Hematopoietic multipotent progenitor cell treated with erythropoietin and hydrocortisone succinate and interleukin-3 and kit ligand, for 6 days (in vitro differentiated cells): ENCODE data around the gene IDI1.
A peak's percentile ranks its signal among the peaks of the same experiment; 100 is the strongest.
"Not testable (repeated sequence)": the region's sequence is repeated elsewhere in the genome, so short reads cannot be mapped to it uniquely, and the experiment has no call there.

Experiments
- DNase-seq: peaks from one replicate; pipeline ENCODE4 v3.0.0-alpha.2; 2015

The IDI1 gene

GRCh38 chr10:1029838-1030237 is 19.1 kb downstream of the IDI1 start:
- no peak for DNase-seq

- no peak for DNase-seq
Observed at GRCh38 chr10:1026578-1026977, 22.3 kb downstream of the IDI1 start.

- DNase-seq, result no peak
Observed at GRCh38 chr10:1025683-1026082, 23.2 kb downstream of the IDI1 start, which contains the start of gene IDI2. Gene IDI2 (minus strand): TSS chr10:1025859. CDS start chr10:1024723, 1,136 bp downstream.

DNA sequence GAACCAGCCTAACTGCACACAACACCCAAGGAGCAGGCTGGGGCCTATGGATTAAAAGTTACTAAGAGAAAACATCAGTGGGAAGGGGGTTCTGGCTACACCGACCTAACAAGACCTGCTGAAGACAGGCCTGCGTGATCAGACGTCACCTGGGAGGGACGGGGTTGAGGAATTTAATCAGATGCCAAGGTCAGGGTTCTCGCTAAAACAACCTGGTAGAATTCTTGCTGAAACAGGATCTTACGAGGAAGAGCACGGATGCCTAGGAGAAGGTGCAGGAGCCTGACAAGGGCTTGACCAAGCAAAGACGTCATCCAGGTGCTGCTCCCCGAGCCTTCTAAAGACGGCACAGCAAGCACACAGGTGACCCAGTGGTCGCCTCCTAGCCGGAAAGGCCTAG is 24.8 kb downstream of the IDI1 start:
- no peak for DNase-seq

DNA sequence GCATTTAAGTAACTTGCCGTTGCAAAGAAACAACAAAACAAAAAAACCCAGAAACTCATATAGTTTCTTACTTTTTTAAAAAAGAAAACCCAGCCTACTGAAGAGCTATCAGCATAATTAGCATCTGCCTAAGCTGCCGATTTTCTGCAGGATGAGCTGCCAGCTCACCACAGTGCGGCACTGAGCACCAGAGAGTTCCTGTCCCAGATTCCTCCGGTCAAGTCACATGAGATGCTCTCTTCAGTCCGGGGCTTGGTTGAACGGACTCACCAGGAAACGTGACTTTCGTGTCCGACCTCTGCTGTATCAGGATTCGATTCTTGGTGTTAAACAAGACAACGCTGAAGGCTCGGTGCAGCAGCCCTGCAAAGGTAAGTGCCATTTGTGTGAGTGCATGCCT is 26.5 kb downstream of the IDI1 start:
- no peak for DNase-seq

DNA sequence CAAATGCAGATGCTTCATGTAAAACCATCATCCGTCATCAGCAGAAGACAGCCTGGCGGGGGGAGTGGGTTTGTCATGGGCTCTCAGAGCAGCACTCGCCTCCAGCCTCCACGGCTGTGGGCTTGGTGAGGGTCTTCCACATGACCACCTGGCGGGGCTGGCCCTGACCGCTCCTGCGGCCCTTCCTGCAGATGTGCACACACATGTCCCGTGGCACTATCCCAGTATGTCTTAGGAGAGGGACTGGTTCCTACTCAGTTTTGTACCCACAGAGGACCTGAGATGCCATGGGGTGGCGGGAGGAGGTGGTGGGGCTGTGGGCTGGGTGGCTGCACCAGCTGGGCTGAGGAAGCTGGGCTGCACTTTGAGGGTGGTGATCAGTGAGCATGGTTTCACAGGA is 28.0 kb downstream of the IDI1 start:
- no peak for DNase-seq

DNA sequence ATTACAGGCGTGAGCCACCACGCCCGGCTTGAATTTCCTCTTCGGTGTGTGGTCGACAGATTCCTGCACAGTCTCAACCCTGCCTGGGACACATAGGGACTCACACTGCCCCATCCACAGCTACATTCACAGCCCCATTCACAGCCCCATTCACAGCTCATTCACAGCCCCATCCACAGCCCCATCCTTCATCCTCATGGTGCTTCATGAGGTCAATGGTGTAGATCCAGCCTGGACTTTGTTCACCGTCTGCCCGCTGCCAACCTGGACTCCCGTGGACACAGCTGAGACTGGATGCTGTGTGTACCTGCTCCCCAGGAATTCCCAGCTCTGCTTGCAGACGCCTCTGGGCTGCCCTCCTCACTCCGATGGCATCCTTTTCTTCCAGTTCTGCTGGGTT is 28.5 kb downstream of the IDI1 start:
- no peak for DNase-seq

- no peak for DNase-seq
Observed at GRCh38 chr10:1019362-1019761, 29.6 kb downstream of the IDI1 start.

- no peak for DNase-seq
Observed at GRCh38 chr10:1015688-1016087, 33.2 kb downstream of the IDI1 start.

- no peak for DNase-seq
Observed at GRCh38 chr10:1011696-1012095, 37.2 kb downstream of the IDI1 start.

GRCh38 chr10:1010703-1011102 is 38.2 kb downstream of the IDI1 start:
- DNase-seq, result no peak

DNA sequence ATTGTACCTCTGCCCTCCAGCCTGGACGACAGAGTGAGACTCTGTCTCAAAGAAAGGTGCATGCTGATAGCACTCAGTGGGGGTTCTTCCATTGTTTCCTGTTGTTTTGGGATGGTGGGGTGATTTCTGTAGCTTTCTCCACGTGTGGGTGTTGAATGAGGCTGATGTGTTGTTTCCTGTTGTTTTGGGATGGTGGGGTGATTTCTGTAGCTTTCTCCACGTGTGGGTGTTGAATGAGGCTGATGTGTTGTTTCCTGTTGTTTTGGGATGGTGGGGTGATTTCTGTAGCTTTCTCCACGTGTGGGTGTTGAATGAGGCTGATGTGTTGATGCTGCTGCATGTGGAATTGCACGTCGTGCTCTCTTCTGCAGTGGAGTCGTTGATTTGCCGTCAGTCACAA is 39.0 kb downstream of the IDI1 start:
- DNase-seq, result not testable (repeated sequence)

GRCh38 chr10:1009071-1009494 is 39.8 kb downstream of the IDI1 start:
- peak; percentile 82 for DNase-seq

- no peak for DNase-seq
Observed at GRCh38 chr10:1007583-1007982, 41.3 kb downstream of the IDI1 start.

DNA sequence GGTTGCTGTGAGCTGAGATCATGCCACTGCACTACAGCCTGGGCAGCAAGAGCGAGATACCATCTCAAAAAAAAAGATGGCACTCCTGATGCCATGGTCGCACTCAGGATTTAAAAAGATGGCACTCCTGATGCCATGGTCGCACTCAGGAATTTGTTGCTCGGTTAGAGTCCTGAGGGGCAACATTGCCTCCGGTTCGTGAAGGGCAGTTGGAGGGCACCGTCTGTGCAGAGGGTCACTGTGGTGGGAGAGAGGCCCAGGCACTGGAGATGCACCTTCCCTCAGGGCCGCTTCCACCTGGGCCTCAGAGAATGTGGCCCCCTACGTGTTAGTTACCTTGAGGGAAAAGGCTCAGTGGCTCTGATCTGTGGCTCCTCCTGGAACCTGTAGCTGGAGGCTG is 42.3 kb downstream of the IDI1 start:
- no peak for DNase-seq

- DNase-seq, result no peak
Observed at GRCh38 chr10:1003884-1004670, 44.8 kb downstream of the IDI1 start.

DNA sequence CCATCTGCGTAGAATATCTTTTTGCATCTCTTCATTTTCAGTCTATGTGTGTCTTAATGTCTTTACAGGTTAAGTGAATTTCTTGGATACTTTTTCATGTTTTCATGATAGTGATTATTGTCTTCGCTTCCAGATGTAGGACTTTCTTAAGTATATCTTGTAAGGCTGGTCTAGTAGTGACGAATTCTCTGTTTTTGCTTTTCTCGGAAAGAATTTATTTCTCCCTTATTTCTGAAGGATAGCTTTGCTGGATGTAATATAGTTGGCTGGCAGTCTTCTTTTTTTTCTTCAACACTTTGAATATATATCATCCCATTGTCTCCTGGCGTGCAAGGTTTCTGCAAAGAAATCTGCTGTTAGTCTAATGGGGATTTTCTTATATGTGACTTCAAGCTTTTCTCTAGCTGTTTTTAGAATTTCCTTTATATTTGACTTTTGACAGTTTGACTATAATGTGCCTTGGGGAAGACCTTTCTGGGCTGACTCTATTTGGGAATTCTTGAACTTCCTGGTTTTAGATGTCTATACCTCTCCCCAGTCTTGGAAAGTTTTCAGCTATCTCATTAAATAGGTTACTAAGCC is 46.4 kb downstream of the IDI1 start:
- DNase-seq, result no peak

- DNase-seq, result no peak
Observed at GRCh38 chr10:997266-998022, 51.5 kb downstream of the IDI1 start.

DNA sequence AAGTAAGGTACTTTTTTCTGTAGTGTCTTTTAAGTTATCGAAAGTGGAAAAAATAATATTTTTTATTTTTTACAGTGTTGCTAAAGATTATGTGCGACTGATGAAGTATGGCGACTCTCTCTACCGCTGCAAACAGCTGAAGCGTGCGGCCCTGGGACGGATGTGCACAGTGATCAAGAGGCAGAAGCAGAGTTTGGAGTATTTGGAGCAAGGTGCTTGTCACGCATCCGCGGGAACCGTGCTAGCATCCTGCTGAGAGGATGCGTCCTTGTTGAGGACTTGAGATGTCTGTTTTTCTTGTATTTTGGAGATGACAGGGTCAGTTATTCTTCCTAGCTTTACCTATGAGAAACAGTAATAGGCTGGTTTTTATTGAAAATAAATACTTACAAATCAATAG is 52.9 kb downstream of the IDI1 start:
- DNase-seq, result no peak

GRCh38 chr10:995559-995926 is 53.4 kb downstream of the IDI1 start:
- DNase-seq, result no peak

DNA sequence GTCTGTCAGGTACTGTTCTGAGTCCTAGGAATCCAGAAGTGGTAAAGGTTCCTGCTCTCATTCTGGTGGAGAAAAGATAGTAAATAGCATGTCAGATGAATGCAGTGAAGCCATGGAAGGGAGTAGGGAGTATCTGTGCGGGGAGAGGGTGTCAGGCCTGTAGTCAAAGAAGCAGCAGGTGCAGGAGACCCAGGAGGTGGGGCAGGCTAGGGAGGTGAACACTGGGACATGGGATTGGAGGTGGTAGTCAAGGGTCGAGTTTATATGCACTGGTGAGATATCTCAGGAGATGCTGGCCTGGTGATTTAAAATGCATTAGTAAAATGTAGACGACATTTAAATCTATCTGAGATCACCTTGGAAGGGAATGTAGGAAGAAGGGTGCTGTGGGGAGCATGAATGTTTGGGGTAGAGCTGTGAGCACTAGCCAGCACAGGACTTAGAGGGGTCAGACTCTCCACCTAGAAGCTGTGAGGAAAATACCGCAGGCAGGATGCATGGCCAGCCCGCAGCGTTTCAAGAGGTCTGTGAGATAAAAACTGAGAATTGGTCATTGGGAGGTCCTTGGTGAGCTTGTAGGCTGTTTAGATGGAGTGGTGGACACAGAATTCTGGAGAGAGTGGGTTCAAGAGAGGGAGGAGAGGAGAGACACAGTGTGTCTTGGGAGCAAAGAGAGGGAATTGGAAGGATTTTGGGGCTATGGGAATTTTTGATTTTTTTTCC is 53.9 kb downstream of the IDI1 start:
- no peak for DNase-seq

- DNase-seq, result peak; percentile 41
Observed at GRCh38 chr10:992871-993270, 56.0 kb downstream of the IDI1 start.

GRCh38 chr10:992467-992866 is 56.5 kb downstream of the IDI1 start:
- no peak for DNase-seq
